Upper lobe of left lung (tissue), 4 donors: Measurements from ENCODE around the gene YIF1B.

Experiments used
- POLR2A ChIP-seq, 4 donors: fragments of 450-650 bp; IDR thresholded peaks; one replicate each; pipeline ENCODE4 v1.5.1; 2016 to 2017; ENCODE audit warnings: antibody characterized with exemption in 4 of 4, mild to moderate bottlenecking in 2 of 4
- TF ChIP-seq, protein P1 (sequence below), 6 experiments: fragments of 450-650 bp in 4 of 6; fragments of 200-600 bp in 2 of 6; sonication (generic) in 2 of 6; IDR thresholded peaks; one replicate each; pipeline ENCODE4 v1.5.1; 2016 to 2019; ENCODE audit warnings: antibody characterized with exemption in 6 of 6

- TF ChIP-seq, protein P1, sequence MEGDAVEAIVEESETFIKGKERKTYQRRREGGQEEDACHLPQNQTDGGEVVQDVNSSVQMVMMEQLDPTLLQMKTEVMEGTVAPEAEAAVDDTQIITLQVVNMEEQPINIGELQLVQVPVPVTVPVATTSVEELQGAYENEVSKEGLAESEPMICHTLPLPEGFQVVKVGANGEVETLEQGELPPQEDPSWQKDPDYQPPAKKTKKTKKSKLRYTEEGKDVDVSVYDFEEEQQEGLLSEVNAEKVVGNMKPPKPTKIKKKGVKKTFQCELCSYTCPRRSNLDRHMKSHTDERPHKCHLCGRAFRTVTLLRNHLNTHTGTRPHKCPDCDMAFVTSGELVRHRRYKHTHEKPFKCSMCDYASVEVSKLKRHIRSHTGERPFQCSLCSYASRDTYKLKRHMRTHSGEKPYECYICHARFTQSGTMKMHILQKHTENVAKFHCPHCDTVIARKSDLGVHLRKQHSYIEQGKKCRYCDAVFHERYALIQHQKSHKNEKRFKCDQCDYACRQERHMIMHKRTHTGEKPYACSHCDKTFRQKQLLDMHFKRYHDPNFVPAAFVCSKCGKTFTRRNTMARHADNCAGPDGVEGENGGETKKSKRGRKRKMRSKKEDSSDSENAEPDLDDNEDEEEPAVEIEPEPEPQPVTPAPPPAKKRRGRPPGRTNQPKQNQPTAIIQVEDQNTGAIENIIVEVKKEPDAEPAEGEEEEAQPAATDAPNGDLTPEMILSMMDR (IDR thresholded peaks at IDR 0.05) = no peak
- TF ChIP-seq POLR2A (IDR thresholded peaks at IDR 0.05) = no peak
Observed at GRCh38 chr19:38308006-38308766, 7.6 kb downstream of the YIF1B start.
